GM21381 (cell line): ENCODE measurements around the gene ULK1.
"Not testable (repeated sequence)": the region's sequence is repeated elsewhere in the genome, so short reads cannot be mapped to it uniquely, and the experiment has no call there.

Source experiments
- ATAC-seq: cut with Tn5 transposase; IDR thresholded peaks from one replicate; pipeline ENCODE4 v1.9.1; 2021; ENCODE audit warnings: mild to moderate bottlenecking, moderate library complexity; ENCODE audit not compliant: unreplicated experiment

The ULK1 gene

GRCh38 chr12:131861261-131862083, 33.0 kb upstream of the ULK1 start:
- no peak for ATAC-seq

GRCh38 chr12:131862084-131862441, 32.4 kb upstream of the ULK1 start:
- no peak for ATAC-seq

- ATAC-seq: no peak
These were observed 31.8 kb upstream of the ULK1 start for GRCh38 chr12:131862600-131862993.

GRCh38 chr12:131862994-131863710, 31.3 kb upstream of the ULK1 start:
- ATAC-seq: no peak

DNA sequence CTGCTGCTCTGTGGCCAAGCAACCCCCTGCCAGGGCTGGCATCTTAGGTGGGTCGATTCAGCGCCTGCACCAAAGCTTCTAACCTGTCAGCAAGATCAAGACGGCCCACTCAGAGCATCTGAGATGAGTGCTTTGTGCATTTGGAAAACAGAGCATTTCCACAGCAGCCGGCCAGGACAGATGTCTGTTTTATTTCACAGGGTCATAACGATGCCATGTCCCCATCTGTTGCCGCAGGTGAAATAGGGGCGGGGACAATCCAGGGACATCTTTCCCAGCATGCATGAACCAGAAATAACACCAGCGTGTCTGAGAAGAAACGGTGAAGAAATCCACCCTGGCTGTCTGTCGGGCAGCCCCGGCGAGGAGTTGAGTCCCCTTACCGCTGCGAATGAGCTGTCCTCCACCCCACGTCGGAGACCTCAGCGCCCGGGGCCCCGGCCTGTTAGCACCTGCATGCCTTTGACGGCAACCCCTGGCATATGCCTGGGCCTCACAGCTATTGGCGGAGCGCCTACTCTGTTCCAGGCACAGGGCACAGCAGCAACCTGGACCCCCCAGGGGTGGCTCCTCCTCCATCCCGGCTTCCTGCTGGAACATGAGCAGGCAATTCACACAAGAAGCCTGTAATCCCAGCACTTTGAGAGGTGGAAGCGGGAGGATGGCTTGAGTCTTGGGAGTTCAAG, 30.6 kb upstream of the ULK1 start:
- no peak for ATAC-seq

DNA sequence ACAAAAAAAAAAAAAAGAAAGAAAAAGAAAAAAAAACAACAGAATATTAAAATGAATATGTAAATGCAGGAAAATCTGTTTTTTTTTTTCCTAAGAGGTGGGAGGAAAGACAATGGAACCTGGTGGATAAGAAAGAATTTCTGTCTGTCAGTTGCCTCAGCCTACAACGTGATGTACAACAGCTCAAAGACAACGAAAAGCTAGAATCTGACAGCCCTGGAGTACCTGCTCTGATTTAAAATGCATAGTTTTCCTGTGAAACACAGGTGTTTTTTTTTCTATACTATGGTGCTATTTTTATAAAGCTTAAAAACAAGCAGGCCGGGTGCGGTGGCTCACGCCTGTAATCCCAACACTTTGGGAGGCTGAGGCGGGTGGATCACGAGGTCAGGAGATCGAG, 30.0 kb upstream of the ULK1 start:
- ATAC-seq: no peak

GRCh38 chr12:131865180-131865875, 29.1 kb upstream of the ULK1 start:
- no peak for ATAC-seq

DNA sequence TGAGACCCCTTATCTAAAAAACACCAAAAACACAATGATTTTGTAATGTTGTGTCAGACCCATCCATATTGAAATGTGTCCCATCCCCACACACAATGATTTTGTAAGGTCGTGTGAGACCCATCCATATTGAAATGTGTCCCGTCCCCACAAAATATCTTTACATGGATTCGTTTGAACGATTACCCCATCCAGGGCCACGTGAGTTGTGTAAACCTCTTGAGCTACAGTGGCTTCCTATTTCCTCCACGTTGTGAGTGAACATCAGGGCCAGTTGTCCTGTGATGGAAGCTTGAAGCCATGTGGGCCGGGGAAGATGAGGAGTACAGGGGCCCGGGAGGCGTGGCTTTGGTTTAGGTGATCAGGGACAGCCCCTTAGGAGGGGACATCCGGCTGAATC, 27.0 kb upstream of the ULK1 start:
- ATAC-seq: no peak

DNA sequence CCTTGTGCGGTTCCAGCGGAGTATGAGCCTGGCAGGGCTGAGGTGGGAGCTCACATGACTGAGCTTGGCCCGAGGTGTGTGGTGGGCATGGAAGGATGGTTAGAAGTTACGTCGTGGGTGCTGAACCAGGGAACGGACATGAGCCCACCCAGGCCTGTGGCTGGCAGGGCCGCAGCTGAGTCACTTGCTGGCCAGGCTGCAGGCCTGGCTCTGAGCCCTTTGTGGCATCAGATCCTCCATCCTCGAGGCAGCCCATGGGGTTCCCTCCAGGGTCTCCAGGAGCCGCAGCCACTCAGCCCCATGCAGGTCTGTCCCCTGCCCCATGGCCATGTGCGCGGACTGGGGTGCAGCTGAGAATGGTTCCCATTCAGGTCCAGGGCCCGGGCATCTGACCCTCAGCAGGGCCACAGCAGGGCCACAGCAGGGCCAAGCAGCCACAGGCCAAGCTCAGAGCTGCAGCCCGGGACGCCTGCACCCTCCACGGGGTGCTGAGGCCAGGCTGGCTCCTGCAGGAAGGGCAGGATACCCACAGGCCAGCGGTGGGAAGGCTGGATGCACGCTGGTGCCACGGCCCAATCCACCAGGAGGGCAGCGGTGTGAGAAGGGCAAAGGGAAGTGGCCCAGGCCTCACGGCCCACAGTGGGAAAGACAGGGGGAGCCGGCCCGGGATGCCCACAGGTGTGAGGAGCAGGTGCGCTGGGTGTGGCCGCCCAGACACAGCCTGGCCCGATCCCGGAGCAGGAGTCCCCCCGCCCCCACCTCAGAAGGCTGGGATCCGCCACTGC, 26.3 kb upstream of the ULK1 start:
- ATAC-seq: no peak

GRCh38 chr12:131869871-131870418, 24.5 kb upstream of the ULK1 start:
- no peak for ATAC-seq

DNA sequence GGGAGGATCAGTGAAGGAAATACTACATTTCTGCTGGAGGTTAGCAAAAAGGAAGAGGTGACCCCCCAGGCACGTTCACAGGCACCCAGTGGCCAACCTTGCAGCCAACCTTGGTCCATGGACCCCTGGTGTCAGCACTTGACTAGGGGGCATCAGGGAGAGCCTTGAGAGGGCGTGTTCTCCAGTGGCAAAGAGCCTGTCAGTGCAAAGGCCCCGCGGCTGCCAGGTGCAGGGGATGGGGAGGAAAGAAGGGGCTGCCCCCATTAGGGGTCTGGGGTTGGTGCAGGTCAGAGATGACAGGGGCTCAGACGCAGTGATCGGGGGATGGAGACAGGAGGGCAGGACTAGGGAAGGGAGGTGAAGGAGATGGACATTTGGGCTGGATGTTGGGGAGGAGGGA, 22.7 kb upstream of the ULK1 start:
- no peak for ATAC-seq

GRCh38 chr12:131872154-131873051, 22.0 kb upstream of the ULK1 start:
- no peak for ATAC-seq

DNA sequence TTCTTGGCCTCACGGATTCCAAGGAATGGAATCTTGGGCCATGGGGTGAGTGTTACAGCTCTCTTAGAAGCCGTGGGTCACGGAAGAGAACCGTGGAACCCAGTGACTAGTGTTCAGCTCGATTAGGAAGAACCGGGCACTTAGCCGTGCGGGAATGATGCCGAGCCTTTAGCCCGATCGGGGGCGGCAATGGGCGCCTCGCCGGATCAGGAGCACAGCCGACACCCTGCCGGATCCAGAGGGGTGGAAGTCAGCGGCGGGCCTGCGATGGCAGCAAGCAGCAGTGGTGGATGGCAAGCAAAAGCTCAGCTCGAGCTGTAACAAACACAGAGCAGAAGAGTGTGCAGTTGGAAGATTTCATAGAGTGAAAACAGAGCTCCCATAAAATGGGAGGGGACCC, 21.1 kb upstream of the ULK1 start:
- ATAC-seq: no peak

DNA sequence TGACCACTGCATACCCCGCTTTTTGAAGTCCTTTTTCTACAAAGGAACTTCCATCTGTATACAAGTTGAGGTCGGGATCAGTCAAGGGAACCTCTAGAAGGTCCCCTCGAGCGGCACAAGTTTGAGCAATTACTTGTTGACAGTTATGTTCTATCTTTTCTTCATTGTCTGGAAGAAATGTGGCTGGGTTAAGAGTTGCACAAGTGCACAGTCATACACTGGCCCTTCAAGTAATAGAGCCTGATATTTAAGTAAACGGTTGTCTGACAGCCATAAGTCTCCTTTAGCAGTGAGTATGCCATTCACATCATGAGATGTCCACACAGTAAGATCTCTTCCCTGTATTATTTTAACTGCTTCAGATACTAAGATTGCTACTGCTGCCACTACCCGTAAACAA, 19.4 kb upstream of the ULK1 start:
- ATAC-seq: not testable (repeated sequence)

GRCh38 chr12:131877216-131877615, 17.2 kb upstream of the ULK1 start:
- not testable (repeated sequence) for ATAC-seq

DNA sequence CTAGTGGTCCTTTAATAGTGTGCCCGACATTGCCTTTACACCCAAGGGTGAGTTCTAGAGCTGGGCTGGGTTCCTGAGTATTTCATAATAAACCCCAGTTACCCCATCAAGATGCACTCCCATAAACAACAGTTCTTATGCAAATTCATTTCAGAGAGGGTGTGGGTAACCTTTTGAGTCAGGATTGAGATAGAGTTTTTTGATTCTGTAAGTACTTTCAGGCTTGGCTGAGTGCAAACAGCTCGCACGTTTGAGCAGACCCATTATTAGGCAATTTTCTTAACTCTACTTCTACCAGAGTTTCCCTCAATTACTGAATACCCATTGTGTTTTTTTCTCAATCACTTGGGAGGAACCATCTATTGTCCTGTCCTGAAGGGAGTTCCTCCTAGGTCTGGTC, 16.0 kb upstream of the ULK1 start:
- ATAC-seq: not testable (repeated sequence)

DNA sequence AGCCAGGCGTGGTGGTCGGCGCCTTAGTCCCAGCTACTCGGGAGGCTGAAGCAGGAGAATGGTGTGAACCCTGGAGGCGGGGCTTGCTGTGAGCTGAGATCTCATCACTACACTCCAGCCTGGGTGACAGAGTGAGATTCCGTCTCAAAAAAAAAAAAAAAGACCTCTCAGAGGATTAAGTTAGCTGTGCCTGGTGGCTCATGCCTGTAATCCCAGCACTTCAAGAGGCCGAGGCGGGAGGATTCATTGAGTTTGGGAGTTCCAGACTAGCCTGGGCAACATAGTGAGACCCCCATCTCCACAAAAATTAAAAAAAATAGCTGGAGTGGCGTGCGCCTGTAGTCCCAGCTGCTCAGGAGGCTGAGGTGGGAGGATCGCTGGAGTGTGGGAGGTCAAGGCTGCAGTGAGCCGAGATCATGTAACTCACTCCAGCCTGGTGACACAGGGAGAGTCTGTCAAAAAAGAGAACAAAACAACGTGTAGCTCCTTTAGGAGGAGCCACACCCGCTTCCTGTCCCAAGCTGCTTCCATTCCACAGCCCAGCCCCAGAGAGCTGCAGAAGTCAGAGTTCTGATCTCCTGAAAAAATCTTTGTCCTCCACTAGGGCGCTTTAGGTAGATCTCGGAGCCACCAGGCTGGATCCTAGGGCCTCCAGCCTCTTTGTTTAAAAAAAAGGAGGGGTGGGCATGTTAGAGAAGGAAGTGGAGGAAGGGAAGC, 11.5 kb upstream of the ULK1 start:
- no peak for ATAC-seq

DNA sequence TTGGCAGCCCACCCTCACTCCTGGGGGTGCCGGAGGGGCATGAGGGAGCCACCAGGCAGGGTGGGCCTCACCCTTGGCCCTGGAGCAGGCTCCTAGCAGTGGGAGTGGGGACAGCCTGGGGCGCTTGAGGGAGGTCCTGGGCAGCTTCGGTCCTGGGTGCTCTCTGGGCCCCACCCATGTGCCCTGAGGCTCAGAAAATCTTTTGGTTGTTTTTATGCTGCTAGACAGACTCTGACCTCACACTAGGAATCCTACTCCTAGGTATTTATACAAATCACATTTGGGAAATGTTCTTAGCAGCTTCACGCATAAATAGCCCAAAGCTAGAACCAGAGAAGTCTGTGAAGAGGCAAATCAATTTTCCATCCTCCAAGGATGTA, 10.9 kb upstream of the ULK1 start:
- ATAC-seq: no peak

DNA sequence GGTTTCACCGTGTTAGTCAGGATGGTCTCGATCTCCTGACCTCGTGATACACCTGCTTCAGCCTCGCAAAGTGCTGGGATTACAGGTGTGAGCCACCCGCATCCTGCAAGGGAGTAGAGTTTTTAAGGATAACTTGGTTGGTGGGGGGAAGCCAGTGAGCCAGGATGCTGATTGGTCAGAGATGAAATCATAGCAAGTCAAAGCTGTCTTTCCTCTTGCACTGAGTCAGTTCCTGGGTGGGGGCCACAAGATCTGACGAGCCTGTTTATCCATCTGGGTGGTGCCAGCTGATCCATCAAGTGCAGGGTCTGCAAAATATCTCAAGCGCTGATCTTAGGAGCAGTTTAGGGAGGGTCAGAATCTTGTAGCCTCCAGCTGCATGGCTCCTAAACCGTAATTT, 9.3 kb upstream of the ULK1 start:
- ATAC-seq: not testable (repeated sequence)
